NCI-H1417 treated with DMSO at 0.1 percent for 48 hours (cell line): ENCODE measurements around the gene NOL9.
A peak's percentile ranks its signal among the peaks of the same experiment; 100 is the strongest.

Experiments
- DNase-seq: peaks from one replicate; lab custom pipeline; 2025; lab: John Stamatoyannopoulos, UW

The NOL9 gene

DNA sequence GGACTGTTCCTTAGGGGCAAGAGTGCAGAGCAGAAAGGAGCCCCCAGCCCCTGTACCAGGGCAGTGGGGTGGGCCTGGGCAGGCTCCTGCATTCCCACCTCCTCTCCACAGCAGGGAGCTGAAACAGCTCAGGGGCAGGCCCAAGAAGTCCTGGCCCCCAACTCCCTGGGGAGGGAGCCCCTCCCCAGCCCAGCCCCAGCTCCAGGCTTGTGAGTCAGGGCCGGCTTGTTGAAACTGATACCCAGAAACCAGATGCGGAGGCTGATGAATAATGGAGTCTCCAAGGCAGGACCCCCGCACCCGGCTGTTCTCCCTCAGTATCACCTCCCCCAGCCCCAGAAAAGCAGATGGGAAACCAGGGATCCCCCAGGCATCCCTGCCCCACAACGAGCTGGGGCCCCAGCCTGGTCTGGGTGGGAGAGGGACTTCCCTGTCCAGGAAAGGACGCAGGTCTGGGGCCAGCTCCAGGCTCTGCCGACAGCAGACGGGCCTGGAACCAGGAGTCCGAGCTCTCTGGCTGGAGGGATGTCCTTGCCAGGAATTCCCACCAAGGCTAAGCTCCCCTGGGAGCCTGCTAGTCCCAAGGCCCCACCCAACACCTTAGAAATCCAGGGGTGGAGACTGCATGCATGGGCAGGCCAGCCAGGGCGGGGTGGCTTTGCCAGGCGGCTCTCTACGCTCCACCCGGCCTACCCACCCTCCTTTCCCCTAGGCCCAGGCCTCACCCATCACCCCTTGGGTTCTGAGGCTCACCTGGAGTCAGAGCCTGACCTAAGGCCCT is 65.5 kb downstream of the NOL9 start:
- DNase-seq = no peak

DNA sequence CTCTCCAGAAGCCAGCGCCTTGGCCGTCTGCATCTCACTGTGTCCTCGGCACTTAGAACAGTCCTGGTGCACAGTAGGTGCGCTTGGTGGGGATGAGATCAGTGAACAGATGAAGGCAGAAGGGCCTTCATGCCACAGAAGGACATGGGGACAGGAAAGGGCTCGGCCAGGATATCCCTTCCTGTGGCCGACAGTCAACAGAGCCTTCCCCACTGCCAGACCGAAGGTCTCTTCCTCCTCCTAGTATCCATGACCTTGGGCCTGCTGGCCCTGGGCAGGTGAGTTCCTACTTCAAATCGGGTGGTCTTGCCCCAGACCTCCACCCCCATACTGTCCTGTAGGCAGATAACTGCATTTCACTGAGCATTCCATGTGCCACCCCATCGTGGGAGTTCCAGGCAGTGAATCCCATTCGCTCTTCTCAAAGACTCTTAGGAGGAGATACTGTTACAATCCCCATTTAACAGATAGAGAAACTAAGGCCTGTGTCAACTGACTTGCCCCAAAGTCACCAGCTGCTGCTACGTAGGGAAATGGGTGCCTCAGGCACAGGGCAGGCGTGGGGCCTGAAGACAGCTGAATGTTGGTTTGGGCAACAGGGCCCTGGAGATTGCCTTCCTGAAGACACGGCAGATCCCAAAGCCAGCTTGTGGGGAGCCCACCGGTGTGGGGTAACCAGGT is 66.4 kb downstream of the NOL9 start:
- no peak for DNase-seq

DNA sequence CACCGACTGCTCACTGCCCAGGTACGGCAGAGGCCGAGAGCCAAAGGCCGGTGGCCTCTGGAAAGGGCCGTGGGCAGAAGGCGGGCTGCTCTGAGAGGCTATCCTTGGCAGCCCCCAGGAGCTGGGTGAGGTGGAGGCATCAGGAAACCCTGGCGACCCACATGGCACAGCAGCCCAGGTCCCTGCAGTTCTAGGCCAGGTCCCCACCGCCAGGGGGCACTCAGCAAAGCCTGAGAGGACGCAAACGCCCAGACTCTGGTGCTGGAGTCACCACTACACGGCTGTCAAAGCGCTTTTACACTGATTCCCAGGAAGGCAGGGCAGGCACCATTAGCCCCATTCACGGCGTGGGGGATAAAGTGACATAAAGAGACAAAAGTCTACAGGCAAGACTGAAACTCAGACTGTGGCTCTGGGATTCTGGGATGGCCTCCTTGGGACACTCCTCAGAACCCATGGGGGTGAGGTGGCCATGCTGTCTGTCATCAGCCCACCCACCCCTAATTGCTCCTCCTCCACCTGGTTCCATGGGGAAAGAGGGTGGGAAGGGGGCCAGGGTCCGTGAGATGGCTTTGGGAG is 67.8 kb downstream of the NOL9 start:
- DNase-seq = no peak

DNA sequence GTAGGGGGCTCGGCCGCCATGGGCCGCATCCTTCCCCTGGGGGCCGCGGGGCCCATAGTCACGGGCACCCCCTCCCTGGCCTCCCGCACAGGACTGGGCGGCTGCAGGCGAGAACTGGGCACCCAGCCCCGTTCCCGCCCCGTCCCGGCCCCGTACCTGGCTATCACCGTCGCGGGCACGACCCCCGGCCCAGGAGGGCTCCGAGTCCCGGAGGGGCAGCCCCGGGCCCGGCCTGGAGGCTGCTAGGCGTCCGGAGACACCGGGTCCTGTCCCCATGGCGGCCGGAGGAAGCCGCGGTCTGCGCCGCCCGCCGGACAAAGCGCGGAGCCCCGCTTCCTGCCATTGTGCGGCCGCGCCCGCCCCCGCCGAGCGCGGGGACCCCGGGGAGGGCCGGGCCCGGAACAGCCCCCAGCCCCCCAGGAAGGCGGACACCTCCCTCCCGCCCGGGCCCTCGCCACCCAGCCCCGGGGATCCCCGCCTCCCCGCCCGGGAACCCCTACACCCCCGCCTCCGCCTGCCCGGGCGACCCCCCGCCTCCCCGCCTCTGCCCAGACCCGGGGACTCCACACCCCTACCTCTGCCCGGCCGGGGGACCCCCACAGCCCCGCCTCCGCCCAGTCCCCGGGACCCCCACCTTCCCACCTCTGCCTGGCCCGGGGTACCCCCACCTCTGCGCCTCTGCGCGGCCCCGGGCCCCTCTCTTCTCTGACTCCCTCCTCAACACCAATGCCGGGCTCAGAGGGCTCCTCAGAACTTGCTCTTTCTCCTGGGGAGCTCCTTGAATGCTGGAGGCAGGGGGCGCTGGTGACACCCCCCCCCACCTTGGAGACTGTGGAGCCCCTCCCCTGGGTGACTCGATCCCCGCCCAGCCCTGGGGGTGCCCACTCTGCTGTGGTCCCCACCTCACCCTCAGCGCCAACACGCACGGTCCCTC is 68.9 kb downstream of the NOL9 start:
- DNase-seq = no peak

DNA sequence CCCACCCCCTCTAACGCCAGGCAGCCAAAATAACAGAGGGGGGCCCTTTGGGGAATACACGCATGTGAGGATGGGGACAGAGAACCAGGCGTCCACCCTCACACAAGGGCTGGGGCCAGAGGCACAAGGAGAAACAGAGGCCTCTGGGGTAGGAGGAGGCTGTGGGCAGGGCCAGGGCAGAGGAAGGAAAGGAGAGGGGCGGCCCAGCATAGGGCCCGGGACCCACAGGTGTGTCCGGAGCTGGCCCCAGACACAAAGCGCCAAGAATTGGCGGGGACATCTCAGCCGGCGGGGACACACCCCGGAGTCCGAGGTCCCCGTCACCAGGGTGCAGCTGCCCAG is 69.5 kb downstream of the NOL9 start:
- no peak for DNase-seq

DNA sequence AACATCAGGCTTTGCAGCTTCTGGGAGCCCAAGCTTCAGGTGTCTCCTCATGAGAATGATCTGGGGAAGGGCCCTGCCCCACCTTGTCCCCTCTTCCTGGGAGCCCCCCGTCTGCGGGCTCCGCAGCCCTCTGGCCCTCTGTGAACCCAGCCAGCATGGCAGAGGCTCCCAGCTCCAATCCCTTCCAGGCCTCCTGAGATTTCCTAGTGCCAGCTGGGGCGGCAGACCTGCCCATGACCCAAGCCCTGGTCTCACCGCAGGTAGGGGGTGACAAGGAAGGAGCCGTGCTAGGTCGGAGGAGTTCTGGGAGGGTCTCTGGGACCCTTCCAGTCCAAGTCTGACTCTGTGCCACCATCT is 70.6 kb downstream of the NOL9 start:
- no peak for DNase-seq

DNA sequence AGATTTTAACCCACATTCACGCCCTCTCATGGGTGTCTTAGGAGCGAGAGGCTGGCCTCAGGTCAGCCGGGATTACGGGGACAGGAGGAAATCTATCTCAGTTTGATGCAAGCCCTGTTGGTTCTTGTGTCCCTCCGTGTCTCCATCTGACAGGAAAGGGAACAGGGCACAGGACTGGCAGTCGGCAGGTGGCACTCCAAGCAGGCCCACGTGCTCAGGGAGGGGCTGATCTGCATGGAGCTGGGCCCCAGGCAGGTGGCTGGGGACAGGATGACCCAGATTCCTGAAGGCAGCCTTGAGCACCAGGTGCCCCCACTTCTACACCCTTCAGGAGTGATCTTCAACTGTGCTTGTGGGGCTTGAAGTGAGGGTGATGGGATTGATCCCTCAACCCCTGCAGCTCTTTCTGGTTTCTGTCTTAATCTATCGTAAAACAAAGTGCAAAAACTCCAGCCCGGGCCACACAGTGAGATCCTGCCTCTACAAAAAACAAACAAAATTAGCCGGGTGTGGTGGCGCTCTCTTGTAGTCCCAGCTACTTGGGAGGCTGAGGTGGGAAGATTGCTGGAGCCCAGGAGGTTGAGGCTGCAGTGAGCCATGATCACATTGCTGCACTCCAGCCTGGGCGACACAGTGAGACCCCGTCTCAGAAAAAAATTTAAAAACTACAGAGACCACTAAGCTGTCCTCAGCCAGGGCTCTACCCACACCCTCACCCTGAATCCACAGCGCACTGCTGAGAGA is 71.1 kb downstream of the NOL9 start:
- DNase-seq = no peak

DNA sequence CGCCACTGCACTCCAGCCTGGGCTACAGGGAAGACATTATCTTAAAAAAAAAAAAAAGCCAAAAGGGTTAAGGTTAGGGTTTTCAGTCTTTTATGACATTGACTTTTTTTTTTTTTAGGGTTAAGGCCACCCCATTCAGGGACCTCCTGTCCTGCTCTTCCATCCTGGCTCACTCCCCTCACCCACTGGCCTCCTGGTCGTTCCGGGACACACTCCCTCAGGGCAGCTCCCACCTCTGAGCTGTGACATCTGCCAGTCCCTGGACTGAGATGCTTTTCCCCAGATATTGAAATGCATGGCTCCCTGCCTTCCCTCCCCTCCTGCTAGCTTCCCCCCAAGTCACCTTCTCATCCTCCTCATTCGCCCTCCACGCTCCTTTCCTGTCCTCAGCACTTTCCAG is 72.5 kb downstream of the NOL9 start:
- no peak for DNase-seq

DNA sequence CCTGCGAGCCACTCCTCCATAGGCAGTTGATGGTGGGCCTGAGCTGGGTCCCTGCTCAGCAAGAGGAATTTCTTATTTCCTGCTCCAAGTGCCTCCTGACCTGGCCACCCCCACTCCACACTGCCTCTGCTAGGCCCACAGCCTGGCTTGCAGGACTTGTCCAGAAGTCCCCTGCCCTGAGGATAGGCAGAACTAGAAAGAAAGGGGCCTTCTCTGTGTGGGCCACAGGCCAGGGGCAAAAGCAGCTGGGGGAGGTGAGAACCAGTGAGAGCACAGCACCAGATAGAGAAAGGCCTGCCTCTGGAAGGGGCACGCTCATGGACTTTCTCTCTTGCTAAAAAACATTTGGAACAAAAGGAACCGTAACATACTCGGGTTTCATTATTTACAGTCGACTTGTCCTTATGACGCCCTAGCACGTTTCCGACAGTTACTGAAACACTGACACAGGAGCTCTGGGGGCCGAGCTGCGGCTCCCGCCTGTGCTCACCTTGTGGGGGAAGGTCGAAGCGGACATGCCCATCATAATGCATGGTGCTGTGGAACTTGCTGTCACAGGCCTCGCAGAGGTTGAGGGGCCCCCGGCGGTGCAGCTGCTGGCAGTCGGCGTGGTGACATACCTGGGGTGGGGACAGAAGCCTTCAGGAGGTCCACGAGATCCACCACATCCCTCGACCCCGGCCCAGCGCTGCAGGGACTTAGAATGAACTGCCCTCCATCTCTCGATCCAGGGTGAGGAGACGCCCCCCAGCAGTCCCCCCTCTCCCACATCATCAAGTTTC is 77.1 kb downstream of the NOL9 start:
- no peak for DNase-seq

DNA sequence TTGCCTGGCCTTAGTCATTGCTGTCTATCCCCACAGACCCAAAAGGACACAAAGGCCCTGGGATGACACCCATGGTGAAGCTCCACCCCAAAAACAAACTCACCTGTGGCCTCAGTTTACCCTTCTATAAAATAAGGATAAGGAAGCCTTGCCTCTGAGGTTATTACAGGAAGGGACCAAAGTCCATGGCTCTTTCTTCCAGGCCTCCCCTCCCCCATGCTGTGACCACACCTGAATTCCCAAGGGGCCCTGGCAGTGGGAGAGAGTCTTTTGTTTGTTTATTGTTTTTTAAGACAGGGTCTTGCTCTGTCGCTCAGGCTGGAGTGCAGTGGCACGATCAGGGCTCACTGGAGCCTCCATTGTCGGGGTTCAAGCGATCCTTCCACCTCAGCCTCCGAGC is 77.8 kb downstream of the NOL9 start:
- DNase-seq = no peak

DNA sequence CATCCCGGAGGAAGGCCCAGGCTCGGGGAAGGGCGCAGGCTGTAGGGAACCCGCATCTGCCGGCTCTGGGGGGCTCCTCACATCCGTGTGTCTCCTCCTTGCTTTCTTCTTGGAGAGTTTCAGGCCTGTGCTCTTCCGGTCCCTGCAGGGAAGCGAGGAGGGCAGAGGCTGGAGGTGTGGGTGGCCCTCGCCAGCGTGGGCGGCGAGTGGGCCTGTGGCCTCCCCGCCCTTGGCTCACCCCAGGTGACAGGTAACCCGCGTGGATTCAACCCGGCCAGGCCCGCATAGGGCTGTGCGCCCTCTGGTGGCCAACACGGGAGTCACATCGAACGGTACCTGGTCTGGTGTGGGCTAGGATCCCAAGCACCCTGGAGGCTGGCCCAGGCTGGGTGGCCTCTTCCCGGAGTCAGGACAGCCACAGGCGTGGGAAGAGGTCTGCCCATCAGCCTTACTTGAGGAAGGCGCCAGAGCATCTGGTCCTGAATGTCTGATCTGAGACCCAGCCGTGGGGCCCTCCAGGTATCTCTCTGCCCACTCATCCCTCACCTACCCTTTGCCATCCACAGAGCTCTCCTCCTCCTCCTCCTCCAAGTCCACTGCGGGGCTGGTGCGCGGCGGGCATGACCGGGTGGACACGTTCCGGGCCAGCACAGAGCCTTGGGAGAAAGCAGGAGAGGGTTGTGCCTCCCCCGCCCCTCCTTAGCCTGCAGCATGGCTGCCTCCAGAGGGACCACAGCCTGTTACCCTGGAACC is 78.8 kb downstream of the NOL9 start:
- no peak for DNase-seq

DNA sequence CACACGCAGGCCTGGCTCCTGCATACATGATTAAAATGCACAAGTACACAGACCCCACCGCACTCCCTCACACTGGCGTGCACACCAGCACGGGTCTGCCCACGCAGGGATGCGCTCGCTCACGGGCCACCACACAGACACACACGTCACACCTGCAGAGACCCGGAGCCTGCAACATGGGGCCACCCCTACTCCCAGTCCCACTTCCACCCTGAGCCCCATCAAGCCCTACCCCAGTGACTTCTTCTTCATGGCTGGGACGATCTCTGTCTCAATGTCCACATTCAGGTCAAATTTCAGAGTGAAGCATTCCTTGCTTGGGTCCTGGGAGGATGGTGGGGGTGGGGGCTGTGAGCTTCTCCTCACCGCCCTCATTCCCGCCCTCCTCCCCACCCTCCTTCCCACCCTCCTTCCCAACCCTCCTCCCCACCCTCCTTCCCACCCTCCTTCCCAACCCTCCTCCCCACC is 79.5 kb downstream of the NOL9 start:
- DNase-seq = no peak

DNA sequence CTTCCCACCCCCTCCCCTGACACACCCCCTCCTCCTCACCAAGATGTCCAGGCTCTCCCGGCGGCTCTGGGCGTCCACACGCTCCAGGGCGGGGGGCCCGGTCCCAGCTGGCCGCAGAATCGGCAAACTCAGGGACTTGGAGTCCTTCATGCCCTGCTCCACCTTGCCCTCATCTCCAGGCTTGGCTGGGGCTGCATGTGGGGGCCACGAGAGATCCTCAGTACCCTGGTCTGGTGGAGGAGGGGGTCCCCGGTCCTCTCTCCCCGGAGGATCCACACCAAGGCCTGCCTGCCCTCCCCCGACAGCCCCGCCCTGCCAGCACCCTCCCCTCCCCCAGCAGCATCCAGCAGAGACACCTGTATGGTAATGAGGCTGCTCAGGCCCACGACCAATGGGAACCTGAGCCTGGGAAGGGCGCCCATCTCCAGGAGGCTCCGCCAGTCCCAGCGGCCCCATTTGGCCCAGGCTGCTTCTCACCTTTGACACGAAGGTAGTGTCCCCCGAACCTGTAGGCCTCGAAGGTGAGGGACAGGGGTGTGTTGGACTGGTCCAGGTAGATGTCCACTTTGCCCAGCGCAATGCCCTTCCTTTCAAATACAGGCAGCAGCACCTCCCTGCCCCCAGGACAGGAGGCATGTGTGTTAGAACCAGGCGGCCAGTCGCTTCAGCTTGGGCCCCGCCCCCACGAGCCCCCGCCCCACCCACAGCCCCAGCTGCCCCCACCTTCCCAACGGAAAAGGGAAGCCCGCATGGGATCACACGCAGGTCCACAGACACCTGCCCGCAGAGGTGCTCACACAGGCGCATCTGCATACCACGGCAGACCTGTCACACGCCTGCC is 80.1 kb downstream of the NOL9 start:
- peak; percentile 63 for DNase-seq

DNA sequence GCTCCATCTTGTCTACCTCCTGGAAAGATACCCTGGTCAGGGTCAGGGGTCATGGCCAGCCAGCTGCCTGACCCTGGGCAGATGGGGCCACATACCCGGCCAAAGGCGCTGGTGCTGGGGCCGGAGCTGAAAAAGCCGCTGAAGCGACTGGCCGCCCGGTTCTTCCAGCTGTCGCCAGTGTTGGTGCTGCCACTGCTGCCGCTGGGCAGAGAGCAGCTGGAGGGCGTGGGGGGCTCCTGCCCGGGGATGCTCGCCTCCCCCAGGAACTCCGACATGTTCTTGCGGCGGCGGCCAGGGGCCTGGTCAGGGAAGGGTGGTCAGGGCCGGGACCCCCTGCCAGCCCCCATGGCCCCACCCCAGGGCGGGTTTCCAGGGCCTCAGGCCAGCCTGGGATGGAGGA is 81.2 kb downstream of the NOL9 start:
- DNase-seq = no peak

DNA sequence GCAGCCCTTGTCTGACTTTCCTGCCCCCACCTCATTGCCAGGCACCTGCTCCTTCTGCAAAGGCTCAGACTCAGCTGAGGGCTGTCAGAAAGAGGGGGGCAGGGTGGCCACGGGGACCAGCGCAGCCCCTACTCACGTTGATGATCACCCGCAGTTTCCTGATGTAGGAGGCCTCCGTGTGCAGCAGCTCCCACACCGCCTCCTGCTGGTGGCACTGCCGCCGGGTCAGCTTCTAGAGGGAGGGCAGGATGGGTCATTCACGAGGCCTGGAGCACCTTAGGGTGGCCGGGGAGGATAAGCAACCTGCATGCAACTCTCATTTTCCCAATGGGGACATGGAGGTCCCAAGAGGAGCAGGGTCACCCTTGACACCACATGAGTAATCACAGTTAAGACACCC is 81.9 kb downstream of the NOL9 start:
- DNase-seq = no peak

DNA sequence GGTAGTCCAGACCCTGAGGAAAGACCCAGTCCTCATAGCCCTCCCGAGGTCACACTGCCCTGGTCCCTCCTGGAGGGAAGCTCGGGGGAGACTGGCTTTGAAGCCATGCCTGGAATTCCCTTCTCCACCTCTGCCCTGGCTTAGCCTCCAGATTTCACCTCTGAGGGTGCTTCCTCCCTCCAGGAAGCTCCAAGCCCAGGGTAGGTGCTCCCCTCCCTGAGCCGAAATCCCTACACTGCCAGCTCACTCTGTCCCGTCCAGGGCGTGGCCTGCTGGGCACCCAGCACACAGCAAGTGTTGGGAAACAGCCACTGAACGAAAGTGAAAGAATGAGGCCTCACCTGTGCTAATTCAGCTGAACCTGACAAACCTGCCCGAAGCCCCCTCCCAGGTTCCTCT is 82.3 kb downstream of the NOL9 start:
- DNase-seq = no peak
